ENCODE measurements around the gene TINAGL1. TPM values are rescaled to one million over a fixed set of nuclear protein-coding genes. Genes with fewer than 3 reads are reported as not detected.

The TINAGL1 gene
- total and polyA plus RNA-seq, 10 donors: 18.5 to 393 (median 229) TPM

DNA sequence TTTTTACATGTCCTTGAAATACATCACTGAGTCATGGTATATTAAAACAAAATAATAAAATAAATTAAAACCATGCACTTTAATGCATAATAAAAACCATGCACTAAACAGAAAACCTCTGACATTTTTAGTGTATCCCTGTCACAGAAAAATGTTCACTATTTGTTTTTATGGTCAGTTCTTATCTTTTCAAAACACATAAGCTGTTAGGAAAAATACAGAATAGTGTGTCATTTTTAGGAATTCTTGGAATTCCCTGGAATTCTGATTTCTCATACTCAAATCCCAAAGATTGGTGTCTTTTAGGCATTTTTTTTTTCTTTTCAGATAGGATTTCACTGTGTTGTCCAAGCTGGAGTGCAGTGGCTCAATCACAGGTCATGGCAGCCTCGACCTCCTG, 25.1 kb upstream of the TINAGL1 start:
- Histone ChIP-seq H3K4me3 (no peak overlapping the region), H3K9me3 (no peaks in the 10 kb centered on the region), H3K27ac (no peak overlapping the region), H3K4me1 (peaks cover 0 to 17% (median 10%) of the 10 kb centered on the region in 6 donors), H3K36me3 (no peaks in the 10 kb centered on the region), H3K27me3 (replicated peaks in 1 of 7) (peaks cover 0 to 31% (median 0%) of the 10 kb centered on the region in 7 donors)
- intact Hi-C loops (cut with DNase I; ENCODE audit: low total_unique reads): no loop called here
- DNase-seq: no peak
- TF ChIP-seq POLR2AphosphoS5 (IDR thresholded peaks at IDR 0.05) (no peak), POLR2A (IDR thresholded peaks at IDR 0.05) (no peak)
- TF ChIP-seq, protein P1, sequence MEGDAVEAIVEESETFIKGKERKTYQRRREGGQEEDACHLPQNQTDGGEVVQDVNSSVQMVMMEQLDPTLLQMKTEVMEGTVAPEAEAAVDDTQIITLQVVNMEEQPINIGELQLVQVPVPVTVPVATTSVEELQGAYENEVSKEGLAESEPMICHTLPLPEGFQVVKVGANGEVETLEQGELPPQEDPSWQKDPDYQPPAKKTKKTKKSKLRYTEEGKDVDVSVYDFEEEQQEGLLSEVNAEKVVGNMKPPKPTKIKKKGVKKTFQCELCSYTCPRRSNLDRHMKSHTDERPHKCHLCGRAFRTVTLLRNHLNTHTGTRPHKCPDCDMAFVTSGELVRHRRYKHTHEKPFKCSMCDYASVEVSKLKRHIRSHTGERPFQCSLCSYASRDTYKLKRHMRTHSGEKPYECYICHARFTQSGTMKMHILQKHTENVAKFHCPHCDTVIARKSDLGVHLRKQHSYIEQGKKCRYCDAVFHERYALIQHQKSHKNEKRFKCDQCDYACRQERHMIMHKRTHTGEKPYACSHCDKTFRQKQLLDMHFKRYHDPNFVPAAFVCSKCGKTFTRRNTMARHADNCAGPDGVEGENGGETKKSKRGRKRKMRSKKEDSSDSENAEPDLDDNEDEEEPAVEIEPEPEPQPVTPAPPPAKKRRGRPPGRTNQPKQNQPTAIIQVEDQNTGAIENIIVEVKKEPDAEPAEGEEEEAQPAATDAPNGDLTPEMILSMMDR (IDR thresholded peaks at IDR 0.05 in 8 of 11, conservative IDR thresholded peaks at IDR 0.05 in 3 of 11): no peak
- WGBS, 5 donors: 71 to 100% (median 85%) methylated on average over 1 of the region's 1 CpG

GRCh38 chr1:31552489-31552888, 23.8 kb upstream of the TINAGL1 start:
- Histone ChIP-seq H3K36me3 (no peaks in the 10 kb centered on the region), H3K4me1 (peaks cover 0 to 17% (median 10%) of the 10 kb centered on the region in 6 donors), H3K27me3 (replicated peaks in 1 of 7) (peaks cover 0 to 22% (median 0%) of the 10 kb centered on the region in 7 donors), H3K9me3 (no peaks in the 10 kb centered on the region), H3K4me3 (no peak overlapping the region), H3K27ac (no peak overlapping the region)
- intact Hi-C loops (cut with DNase I; ENCODE audit: low total_unique reads): no loop called here
- DNase-seq: no peak
- 89 to 98% (median 93%) methylated on average over 7 of the region's 7 CpGs for WGBS, 5 donors
- TF ChIP-seq, protein P1 (IDR thresholded peaks at IDR 0.05 in 8 of 11, conservative IDR thresholded peaks at IDR 0.05 in 3 of 11): no peak
- no peak for TF ChIP-seq POLR2AphosphoS5 (IDR thresholded peaks at IDR 0.05)
- no peak for TF ChIP-seq POLR2A (IDR thresholded peaks at IDR 0.05)

GRCh38 chr1:31556481-31557006, 19.8 kb upstream of the TINAGL1 start:
- DNase-seq: no peak
- H3K27ac ChIP-seq: no peak overlapping the region
- peaks cover 0 to 24% (median 0%) of the 10 kb centered on the region in 7 donors for H3K27me3 ChIP-seq (replicated peaks in 1 of 7)
- peaks cover 0 to 12% (median 5%) of the 10 kb centered on the region in 8 donors for H3K9me3 ChIP-seq
- H3K36me3 ChIP-seq: no peaks in the 10 kb centered on the region
- intact Hi-C loops (cut with DNase I; ENCODE audit: low total_unique reads): no loop called here
- no peaks in the 10 kb centered on the region for H3K4me1 ChIP-seq
- TF ChIP-seq POLR2A (IDR thresholded peaks at IDR 0.05): no peak
- TF ChIP-seq, protein P1 (IDR thresholded peaks at IDR 0.05 in 8 of 11, conservative IDR thresholded peaks at IDR 0.05 in 3 of 11): no peak
- TF ChIP-seq POLR2AphosphoS5 (IDR thresholded peaks at IDR 0.05): no peak
- no peak overlapping the region for H3K4me3 ChIP-seq
- 63 to 87% (median 79%) methylated on average over 5 of the region's 5 CpGs for WGBS, 5 donors

GRCh38 chr1:31559715-31560114, 16.6 kb upstream of the TINAGL1 start:
- Histone ChIP-seq H3K27me3 (replicated peaks in 1 of 7) (peaks cover 0 to 49% (median 0%) of the 10 kb centered on the region in 7 donors), H3K36me3 (no peaks in the 10 kb centered on the region), H3K9me3 (peaks cover 0 to 12% (median 5%) of the 10 kb centered on the region in 8 donors), H3K4me1 (peaks cover 0 to 11% (median 5%) of the 10 kb centered on the region in 6 donors), H3K4me3 (no peak overlapping the region), H3K27ac (no peak overlapping the region)
- TF ChIP-seq POLR2AphosphoS5 (IDR thresholded peaks at IDR 0.05) (no peak), POLR2A (IDR thresholded peaks at IDR 0.05) (no peak)
- TF ChIP-seq, protein P1 (IDR thresholded peaks at IDR 0.05 in 8 of 11, conservative IDR thresholded peaks at IDR 0.05 in 3 of 11): no peak
- DNase-seq: no peak
- intact Hi-C loops (cut with DNase I; ENCODE audit: low total_unique reads): no loop called here

Measured in spleen (tissue), 11 donors.